ENCODE data around the gene HSPB6. TPM values are rescaled to one million over a fixed set of nuclear protein-coding genes. Genes with fewer than 3 reads are reported as not detected.

Gene HSPB6
- total RNA-seq, 1 experiment from 2014 or later: 0.93 TPM

DNA sequence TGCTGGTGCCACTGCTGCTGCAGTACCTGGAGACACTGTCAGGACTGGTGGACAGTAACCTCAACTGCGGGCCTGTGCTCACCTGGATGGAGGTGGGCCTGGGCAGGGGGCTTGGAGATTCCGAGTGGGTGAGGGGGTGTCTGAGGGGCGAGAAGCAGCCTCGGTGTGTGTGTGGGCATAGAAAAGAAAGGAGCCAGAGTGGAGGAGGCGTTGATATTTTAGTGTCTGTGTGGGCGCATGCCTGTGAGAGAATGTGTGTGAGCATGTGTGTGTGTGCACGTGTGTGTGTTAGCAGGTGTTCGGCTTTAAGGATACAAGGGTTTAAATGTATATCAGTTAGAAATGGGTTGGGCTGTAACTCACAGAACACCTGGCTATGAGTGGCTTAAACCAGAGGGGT, 22.2 kb upstream of the HSPB6 start:
- Histone ChIP-seq H2AFZ (ENCODE audit: low read depth, low read length, poor library complexity, severe bottlenecking) (no peak overlapping the region), H3K9ac (ENCODE audit: low read length) (no peak overlapping the region), H3K9me3 (ENCODE audit: control insufficient read depth in 1 of 2, insufficient read depth in 1 of 2, low read depth in 1 of 2, low read length in 2 of 2) (no peaks in the 10 kb centered on the region), H3K27ac (ENCODE audit: low read depth, low read length) (no peak overlapping the region), H3K4me2 (ENCODE audit: low read length) (no peak overlapping the region), H3K4me3 (replicated peaks in 1 of 2; ENCODE audit: low read depth in 1 of 2, low read length in 2 of 2) (no peak overlapping the region), H3K4me1 (ENCODE audit: control insufficient read depth in 1 of 2, insufficient read depth in 2 of 2, low read length in 2 of 2) (peaks cover 9 to 16% of the 10 kb centered on the region in 2 experiments; a peak in 3 of 4 replicates), H4K20me1 (ENCODE audit: insufficient read depth) (no peaks in the 10 kb centered on the region), H3K9me2 (ENCODE audit: insufficient read depth) (no peaks in the 10 kb centered on the region), H3K27me3 (ENCODE audit: insufficient read depth, low read length) (no peaks in the 10 kb centered on the region), H3K36me3 (ENCODE audit: control insufficient read depth in 1 of 2, insufficient read depth in 2 of 2, low read length in 2 of 2) (peaks cover 0 to 4% of the 10 kb centered on the region in 2 experiments; a peak in 2 of 4 replicates), H3K79me2 (ENCODE audit: insufficient read depth, low read length) (0 out of 2 replicates have a peak, but pooled peaks cover 3% of the 10 kb centered on the region)
- intact Hi-C loops (cut with micrococcal nuclease): no loop called here
- no TSS peak for BruUV-seq (replicated peaks)
- ATAC-seq (no peak), DNase-seq (ENCODE audit: low read depth, low spot score) (no peak)
- CTCF ChIA-PET: no interaction called here
- POLR2A ChIA-PET: no interaction called here
- no peak for TF ChIP-seq ZFX (IDR thresholded peaks at IDR 0.05)
- no peak for TF ChIP-seq EZH2 (IDR thresholded peaks at IDR 0.05)
- TF ChIP-seq, protein P1, sequence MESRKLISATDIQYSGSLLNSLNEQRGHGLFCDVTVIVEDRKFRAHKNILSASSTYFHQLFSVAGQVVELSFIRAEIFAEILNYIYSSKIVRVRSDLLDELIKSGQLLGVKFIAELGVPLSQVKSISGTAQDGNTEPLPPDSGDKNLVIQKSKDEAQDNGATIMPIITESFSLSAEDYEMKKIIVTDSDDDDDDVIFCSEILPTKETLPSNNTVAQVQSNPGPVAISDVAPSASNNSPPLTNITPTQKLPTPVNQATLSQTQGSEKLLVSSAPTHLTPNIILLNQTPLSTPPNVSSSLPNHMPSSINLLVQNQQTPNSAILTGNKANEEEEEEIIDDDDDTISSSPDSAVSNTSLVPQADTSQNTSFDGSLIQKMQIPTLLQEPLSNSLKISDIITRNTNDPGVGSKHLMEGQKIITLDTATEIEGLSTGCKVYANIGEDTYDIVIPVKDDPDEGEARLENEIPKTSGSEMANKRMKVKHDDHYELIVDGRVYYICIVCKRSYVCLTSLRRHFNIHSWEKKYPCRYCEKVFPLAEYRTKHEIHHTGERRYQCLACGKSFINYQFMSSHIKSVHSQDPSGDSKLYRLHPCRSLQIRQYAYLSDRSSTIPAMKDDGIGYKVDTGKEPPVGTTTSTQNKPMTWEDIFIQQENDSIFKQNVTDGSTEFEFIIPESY (IDR thresholded peaks at IDR 0.05; ENCODE audit: extremely low read depth, insufficient replicate concordance, low read length): no peak
- TF ChIP-seq ATF3 (IDR thresholded peaks at IDR 0.05): no peak
- TF ChIP-seq TCF7L2 (IDR thresholded peaks at IDR 0.05; ENCODE audit: borderline replicate concordance, extremely low read depth, insufficient read depth, insufficient read length): no peak
- RAD21 ChIA-PET (ENCODE audit: low non-redundant PET in 1 of 2, low total read pairs in 2 of 2, uncharacterized antibody in 2 of 2, unreplicated experiment in 2 of 2): no interaction called here

DNA sequence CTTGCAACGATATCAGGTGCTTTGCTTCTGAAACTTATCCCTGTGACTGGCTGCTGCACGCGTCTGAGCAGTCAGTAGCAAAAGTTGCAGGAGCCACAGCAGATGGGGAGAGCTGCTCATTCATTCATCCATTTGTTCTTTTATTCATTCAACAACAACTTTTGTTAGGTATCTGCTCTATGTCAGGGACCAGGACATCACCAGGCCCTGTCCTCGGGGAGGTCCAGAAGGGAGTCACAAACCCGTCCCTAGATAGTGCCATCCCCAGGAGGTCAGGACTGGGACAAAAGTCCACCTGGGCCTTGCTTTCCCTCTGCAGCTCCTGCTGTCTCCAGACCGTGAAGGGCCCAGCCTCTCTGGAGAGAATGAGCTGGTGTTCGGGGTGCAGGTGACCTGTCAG, 21.1 kb upstream of the HSPB6 start:
- no peak overlapping the region for H2AFZ ChIP-seq (ENCODE audit: low read depth, low read length, poor library complexity, severe bottlenecking)
- peaks cover 0 to 4% of the 10 kb centered on the region in 2 experiments; a peak in 2 of 4 replicates for H3K36me3 ChIP-seq (ENCODE audit: control insufficient read depth in 1 of 2, insufficient read depth in 2 of 2, low read length in 2 of 2)
- H3K4me3 ChIP-seq (replicated peaks in 1 of 2; ENCODE audit: low read depth in 1 of 2, low read length in 2 of 2): no peak overlapping the region
- no peak overlapping the region for H3K27ac ChIP-seq (ENCODE audit: low read depth, low read length)
- CTCF ChIA-PET: no interaction called here
- DNase-seq (ENCODE audit: low read depth, low spot score) (no peak), ATAC-seq (no peak)
- POLR2A ChIA-PET: no interaction called here
- BruUV-seq (replicated peaks): no TSS peak
- H3K4me1 ChIP-seq (ENCODE audit: control insufficient read depth in 1 of 2, insufficient read depth in 2 of 2, low read length in 2 of 2): peaks cover 9 to 16% of the 10 kb centered on the region in 2 experiments; a peak in 3 of 4 replicates
- no peak overlapping the region for H3K4me2 ChIP-seq (ENCODE audit: low read length)
- intact Hi-C loops (cut with micrococcal nuclease): no loop called here
- H3K79me2 ChIP-seq (ENCODE audit: insufficient read depth, low read length): 0 out of 2 replicates have a peak, but pooled peaks cover 3% of the 10 kb centered on the region
- no peaks in the 10 kb centered on the region for H3K9me3 ChIP-seq (ENCODE audit: control insufficient read depth in 1 of 2, insufficient read depth in 1 of 2, low read depth in 1 of 2, low read length in 2 of 2)
- H3K9ac ChIP-seq (ENCODE audit: low read length): no peak overlapping the region
- no peaks in the 10 kb centered on the region for H3K27me3 ChIP-seq (ENCODE audit: insufficient read depth, low read length)
- H3K9me2 ChIP-seq (ENCODE audit: insufficient read depth): no peaks in the 10 kb centered on the region
- H4K20me1 ChIP-seq (ENCODE audit: insufficient read depth): no peaks in the 10 kb centered on the region
- RAD21 ChIA-PET (ENCODE audit: low non-redundant PET in 1 of 2, low total read pairs in 2 of 2, uncharacterized antibody in 2 of 2, unreplicated experiment in 2 of 2): no interaction called here
- TF ChIP-seq YY1 (IDR thresholded peaks at IDR 0.05; ENCODE audit: extremely low read depth, insufficient replicate concordance, low read depth, low read length) (no peak), EGR1 (IDR thresholded peaks at IDR 0.05; ENCODE audit: low read depth) (no peak), ELF1 (IDR thresholded peaks at IDR 0.05; ENCODE audit: borderline replicate concordance, low read depth) (no peak), SIN3A (IDR thresholded peaks at IDR 0.05; ENCODE audit: low read depth) (no peak), ZFX (IDR thresholded peaks at IDR 0.05) (no peak), EZH2phosphoT487 (IDR thresholded peaks at IDR 0.05; ENCODE audit: borderline replicate concordance) (no peak), CEBPB (IDR thresholded peaks at IDR 0.05; ENCODE audit: low read depth) (no peak), POLR2A (IDR thresholded peaks at IDR 0.05; ENCODE audit: borderline replicate concordance, extremely low read depth, insufficient read depth, insufficient read length) (no peak), ATF3 (IDR thresholded peaks at IDR 0.05) (no peak), CBX3 (IDR thresholded peaks at IDR 0.05; ENCODE audit: low read depth) (no peak)
- TF ChIP-seq, protein P2, sequence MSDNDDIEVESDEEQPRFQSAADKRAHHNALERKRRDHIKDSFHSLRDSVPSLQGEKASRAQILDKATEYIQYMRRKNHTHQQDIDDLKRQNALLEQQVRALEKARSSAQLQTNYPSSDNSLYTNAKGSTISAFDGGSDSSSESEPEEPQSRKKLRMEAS (IDR thresholded peaks at IDR 0.05): no peak
- TF ChIP-seq, protein P3, sequence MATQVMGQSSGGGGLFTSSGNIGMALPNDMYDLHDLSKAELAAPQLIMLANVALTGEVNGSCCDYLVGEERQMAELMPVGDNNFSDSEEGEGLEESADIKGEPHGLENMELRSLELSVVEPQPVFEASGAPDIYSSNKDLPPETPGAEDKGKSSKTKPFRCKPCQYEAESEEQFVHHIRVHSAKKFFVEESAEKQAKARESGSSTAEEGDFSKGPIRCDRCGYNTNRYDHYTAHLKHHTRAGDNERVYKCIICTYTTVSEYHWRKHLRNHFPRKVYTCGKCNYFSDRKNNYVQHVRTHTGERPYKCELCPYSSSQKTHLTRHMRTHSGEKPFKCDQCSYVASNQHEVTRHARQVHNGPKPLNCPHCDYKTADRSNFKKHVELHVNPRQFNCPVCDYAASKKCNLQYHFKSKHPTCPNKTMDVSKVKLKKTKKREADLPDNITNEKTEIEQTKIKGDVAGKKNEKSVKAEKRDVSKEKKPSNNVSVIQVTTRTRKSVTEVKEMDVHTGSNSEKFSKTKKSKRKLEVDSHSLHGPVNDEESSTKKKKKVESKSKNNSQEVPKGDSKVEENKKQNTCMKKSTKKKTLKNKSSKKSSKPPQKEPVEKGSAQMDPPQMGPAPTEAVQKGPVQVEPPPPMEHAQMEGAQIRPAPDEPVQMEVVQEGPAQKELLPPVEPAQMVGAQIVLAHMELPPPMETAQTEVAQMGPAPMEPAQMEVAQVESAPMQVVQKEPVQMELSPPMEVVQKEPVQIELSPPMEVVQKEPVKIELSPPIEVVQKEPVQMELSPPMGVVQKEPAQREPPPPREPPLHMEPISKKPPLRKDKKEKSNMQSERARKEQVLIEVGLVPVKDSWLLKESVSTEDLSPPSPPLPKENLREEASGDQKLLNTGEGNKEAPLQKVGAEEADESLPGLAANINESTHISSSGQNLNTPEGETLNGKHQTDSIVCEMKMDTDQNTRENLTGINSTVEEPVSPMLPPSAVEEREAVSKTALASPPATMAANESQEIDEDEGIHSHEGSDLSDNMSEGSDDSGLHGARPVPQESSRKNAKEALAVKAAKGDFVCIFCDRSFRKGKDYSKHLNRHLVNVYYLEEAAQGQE (IDR thresholded peaks at IDR 0.05; ENCODE audit: low read depth): no peak
